Ishikawa (cell line): ENCODE data around the gene RALGAPA1.

ENCODE experiments used
- CEBPB ChIP-seq: IDR thresholded peaks from 2 replicates; pipeline ENCODE4 v1.6.1; 2012
- TEAD4 ChIP-seq: IDR thresholded peaks from 2 replicates; pipeline ENCODE4 v1.6.1; 2012
- TF ChIP-seq, protein P1 (sequence below): IDR thresholded peaks from 2 replicates; pipeline ENCODE4 v1.6.1; 2012

DNA sequence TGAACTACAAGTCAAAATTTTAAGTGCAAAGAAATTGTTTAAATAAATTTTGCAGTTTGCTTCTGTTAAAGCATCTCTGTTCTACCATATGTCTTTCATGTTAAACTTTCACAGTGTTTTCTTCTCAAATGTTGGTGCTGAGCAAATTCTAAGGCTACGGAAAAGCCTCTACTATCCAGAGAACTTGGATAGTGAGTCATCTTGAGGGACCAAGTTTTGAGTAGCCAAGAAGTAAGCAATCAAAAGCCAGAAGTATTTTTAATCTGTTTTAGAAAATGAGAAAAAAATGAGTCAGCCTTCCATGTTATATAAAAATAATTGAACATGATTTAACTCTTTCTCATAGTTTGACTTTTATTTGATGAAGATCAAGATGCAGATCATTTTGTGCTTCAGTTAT is 20.4 kb upstream of the RALGAPA1 start:
- TF ChIP-seq, protein P1, sequence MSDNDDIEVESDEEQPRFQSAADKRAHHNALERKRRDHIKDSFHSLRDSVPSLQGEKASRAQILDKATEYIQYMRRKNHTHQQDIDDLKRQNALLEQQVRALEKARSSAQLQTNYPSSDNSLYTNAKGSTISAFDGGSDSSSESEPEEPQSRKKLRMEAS, result no peak
- TF ChIP-seq CEBPB (no peak), TEAD4 (no peak)
